T-helper 17 cell (primary cell): ENCODE data around the gene PAM. TPM values are rescaled to one million over a fixed set of nuclear protein-coding genes. Genes with fewer than 3 reads are reported as not detected.
A peak's percentile ranks its signal among the peaks of the same experiment; 100 is the strongest.

Experiments used
- ATAC-seq: fragments of 150-1000 bp; cut with Tn5 transposase; 2 replicates; pipeline ENCODE4 v1.10.0; 2021; ENCODE audit warnings: mild to moderate bottlenecking, moderate library complexity
- DNase-seq, 3 donors: peaks; one replicate each; pipeline versions ENCODE4 v3.0.0 to v3.0.0-alpha.2; 2020 to 2021
- H3K9me3 ChIP-seq: one replicate; pipeline ENCODE4 v1.7.0; 2013; ENCODE audit warnings: low read length, mild to moderate bottlenecking; ENCODE audit not compliant: control insufficient read depth, poor library complexity, severe bottlenecking
- H3K27ac Mint-ChIP-seq: one replicate; pipeline ENCODE4 v1.8.0; 2022; ENCODE audit warnings: mild to moderate bottlenecking, moderate library complexity, mixed read lengths
- H3K27me3 Mint-ChIP-seq: one replicate; pipeline ENCODE4 v1.8.0; 2022; ENCODE audit warnings: mixed read lengths
- H3K36me3 Mint-ChIP-seq: one replicate; pipeline ENCODE4 v1.8.0; 2022; ENCODE audit warnings: low read depth, mixed read lengths
- H3K4me1 Mint-ChIP-seq: one replicate; pipeline ENCODE4 v1.8.0; 2022; ENCODE audit warnings: mild to moderate bottlenecking, mixed read lengths
- H3K4me3 Mint-ChIP-seq: one replicate; pipeline ENCODE4 v1.8.0; 2022; ENCODE audit warnings: mild to moderate bottlenecking, moderate library complexity, mixed read lengths
- total RNA-seq, 4 donors: library from RNA in 2 of 4; stranded (reverse) in 2 of 4; gene quantifications; one replicate each; pipeline ENCODE4 v1.2.3 and lab custom pipeline; 2022 to 2026

The PAM gene
- total RNA-seq, 2 donors from 2014 or later = 23.5 to 34.3 TPM

GRCh38 chr5:102946971-102947370 is 191.9 kb downstream of the PAM start:
- DNase-seq (no peak), ATAC-seq (no peak)
- H3K4me3 Mint-ChIP-seq = no peak overlapping the region
- no peaks in the 10 kb centered on the region for H3K9me3 ChIP-seq
- H3K27me3 Mint-ChIP-seq = no peaks in the 10 kb centered on the region
- peaks cover 5% of the 10 kb centered on the region for H3K36me3 Mint-ChIP-seq
- H3K27ac Mint-ChIP-seq = no peak overlapping the region
- no peaks in the 10 kb centered on the region for H3K4me1 Mint-ChIP-seq

- Mint-ChIP-seq H3K4me3 (no peak overlapping the region), H3K36me3 (peaks cover 6% of the 10 kb centered on the region), H3K4me1 (peaks cover 2% of the 10 kb centered on the region), H3K27me3 (no peaks in the 10 kb centered on the region), H3K27ac (no peak overlapping the region)
- DNase-seq (no peak), ATAC-seq (no peak)
- H3K9me3 ChIP-seq = no peaks in the 10 kb centered on the region
These were observed 200.4 kb downstream of the PAM start for GRCh38 chr5:102955488-102955887.

GRCh38 chr5:102956599-102956998 is 201.5 kb downstream of the PAM start:
- Mint-ChIP-seq H3K27me3 (no peaks in the 10 kb centered on the region), H3K36me3 (peaks cover 6% of the 10 kb centered on the region), H3K27ac (no peak overlapping the region), H3K4me1 (peaks cover 2% of the 10 kb centered on the region), H3K4me3 (no peak overlapping the region)
- DNase-seq (no peak), ATAC-seq (no peak)
- no peaks in the 10 kb centered on the region for H3K9me3 ChIP-seq

GRCh38 chr5:102957141-102957540 is 202.0 kb downstream of the PAM start:
- H3K27ac Mint-ChIP-seq = no peak overlapping the region
- ATAC-seq (no peak), DNase-seq (no peak)
- H3K9me3 ChIP-seq = no peaks in the 10 kb centered on the region
- peaks cover 2% of the 10 kb centered on the region for H3K4me1 Mint-ChIP-seq
- H3K36me3 Mint-ChIP-seq = peaks cover 6% of the 10 kb centered on the region
- H3K27me3 Mint-ChIP-seq = no peaks in the 10 kb centered on the region
- no peak overlapping the region for H3K4me3 Mint-ChIP-seq

- Mint-ChIP-seq H3K4me1 (no peaks in the 10 kb centered on the region), H3K4me3 (no peak overlapping the region), H3K27ac (no peak overlapping the region), H3K27me3 (no peaks in the 10 kb centered on the region), H3K36me3 (peaks cover 4% of the 10 kb centered on the region)
- no peak for ATAC-seq
- no peak for DNase-seq
- no peaks in the 10 kb centered on the region for H3K9me3 ChIP-seq
These were observed 203.4 kb downstream of the PAM start for GRCh38 chr5:102958481-102959011.

- Mint-ChIP-seq H3K36me3 (peaks cover 4% of the 10 kb centered on the region), H3K27me3 (no peaks in the 10 kb centered on the region), H3K4me1 (peaks cover 2% of the 10 kb centered on the region), H3K27ac (no peak overlapping the region), H3K4me3 (no peak overlapping the region)
- no peaks in the 10 kb centered on the region for H3K9me3 ChIP-seq
- DNase-seq (no peak), ATAC-seq (no peak)
These were observed 203.9 kb downstream of the PAM start for GRCh38 chr5:102959055-102959454.

GRCh38 chr5:102961671-102962070 is 206.6 kb downstream of the PAM start:
- no peak for DNase-seq
- peaks cover 4% of the 10 kb centered on the region for H3K36me3 Mint-ChIP-seq
- H3K4me1 Mint-ChIP-seq = peaks cover 2% of the 10 kb centered on the region
- no peaks in the 10 kb centered on the region for H3K9me3 ChIP-seq
- no peaks in the 10 kb centered on the region for H3K27me3 Mint-ChIP-seq
- H3K4me3 Mint-ChIP-seq = no peak overlapping the region
- ATAC-seq = no peak
- no peak overlapping the region for H3K27ac Mint-ChIP-seq

GRCh38 chr5:102965653-102966052 is 210.5 kb downstream of the PAM start:
- DNase-seq (no peak), ATAC-seq (no peak)
- Mint-ChIP-seq H3K27ac (no peak overlapping the region), H3K4me3 (no peak overlapping the region), H3K4me1 (peaks cover 2% of the 10 kb centered on the region), H3K36me3 (peaks cover 2% of the 10 kb centered on the region), H3K27me3 (no peaks in the 10 kb centered on the region)
- no peaks in the 10 kb centered on the region for H3K9me3 ChIP-seq

GRCh38 chr5:102969641-102970040 is 214.5 kb downstream of the PAM start:
- no peaks in the 10 kb centered on the region for H3K9me3 ChIP-seq
- no peaks in the 10 kb centered on the region for H3K4me1 Mint-ChIP-seq
- DNase-seq (no peak), ATAC-seq (no peak)
- no peaks in the 10 kb centered on the region for H3K27me3 Mint-ChIP-seq
- H3K27ac Mint-ChIP-seq = peak overlapping the region; percentile 5
- H3K4me3 Mint-ChIP-seq = no peak overlapping the region
- H3K36me3 Mint-ChIP-seq = peaks cover 5% of the 10 kb centered on the region

GRCh38 chr5:102971676-102972293 is 216.7 kb downstream of the PAM start:
- Mint-ChIP-seq H3K4me3 (no peak overlapping the region), H3K27me3 (no peaks in the 10 kb centered on the region), H3K27ac (no peak overlapping the region), H3K4me1 (no peaks in the 10 kb centered on the region), H3K36me3 (peaks cover 5% of the 10 kb centered on the region)
- no peak for DNase-seq
- no peaks in the 10 kb centered on the region for H3K9me3 ChIP-seq
- no peak for ATAC-seq

- no peak overlapping the region for H3K4me3 Mint-ChIP-seq
- H3K27me3 Mint-ChIP-seq = no peaks in the 10 kb centered on the region
- H3K27ac Mint-ChIP-seq = no peak overlapping the region
- DNase-seq (no peak), ATAC-seq (no peak)
- H3K9me3 ChIP-seq = no peaks in the 10 kb centered on the region
- H3K4me1 Mint-ChIP-seq = no peaks in the 10 kb centered on the region
- peaks cover 5% of the 10 kb centered on the region for H3K36me3 Mint-ChIP-seq
These were observed 219.1 kb downstream of the PAM start for GRCh38 chr5:102974177-102974576.

- Mint-ChIP-seq H3K4me3 (no peak overlapping the region), H3K27me3 (no peaks in the 10 kb centered on the region)
- no peak for DNase-seq
These were observed 219.9 kb downstream of the PAM start for GRCh38 chr5:102975045-102975444.

GRCh38 chr5:102975457-102976182 is 220.5 kb downstream of the PAM start:
- Mint-ChIP-seq H3K27me3 (no peaks in the 10 kb centered on the region), H3K36me3 (peaks cover 3% of the 10 kb centered on the region), H3K4me3 (no peak overlapping the region), H3K27ac (no peak overlapping the region), H3K4me1 (no peaks in the 10 kb centered on the region)
- ATAC-seq (no peak), DNase-seq (no peak)
- H3K9me3 ChIP-seq = no peaks in the 10 kb centered on the region

More at GRCh38 chr5:102975045-102975444, 219.9 kb downstream of the PAM start:
- H3K9me3 ChIP-seq = no peaks in the 10 kb centered on the region
- peaks cover 3% of the 10 kb centered on the region for H3K36me3 Mint-ChIP-seq
- no peaks in the 10 kb centered on the region for H3K4me1 Mint-ChIP-seq
- no peak for ATAC-seq
- no peak overlapping the region for H3K27ac Mint-ChIP-seq
